ENCODE data around the gene SHOC2. TPM values are rescaled to one million over a fixed set of nuclear protein-coding genes. Genes with fewer than 3 reads are reported as not detected.

Gene SHOC2
- polyA plus RNA-seq, 1 donor = 40.6 TPM

DNA sequence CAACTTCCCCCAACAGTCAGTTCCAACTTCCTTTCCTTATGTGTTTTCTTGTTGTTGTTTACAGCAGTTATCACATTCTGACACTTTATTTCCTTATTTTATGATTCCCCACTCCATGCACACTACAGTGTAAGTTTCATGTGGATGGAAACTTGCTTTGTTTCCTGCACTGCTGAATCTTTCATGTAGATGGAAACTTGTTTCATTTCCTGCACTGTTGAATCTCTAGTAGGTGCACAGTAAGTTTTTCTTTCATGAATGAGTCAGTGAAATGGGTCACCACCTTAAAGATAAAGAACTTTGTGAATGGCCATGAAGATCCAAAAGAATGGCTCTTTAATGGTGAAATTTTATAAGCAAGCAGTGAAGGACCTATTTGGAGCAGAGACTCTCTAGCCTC, 61.4 kb downstream of the SHOC2 start:
- no peak for DNase-seq

DNA sequence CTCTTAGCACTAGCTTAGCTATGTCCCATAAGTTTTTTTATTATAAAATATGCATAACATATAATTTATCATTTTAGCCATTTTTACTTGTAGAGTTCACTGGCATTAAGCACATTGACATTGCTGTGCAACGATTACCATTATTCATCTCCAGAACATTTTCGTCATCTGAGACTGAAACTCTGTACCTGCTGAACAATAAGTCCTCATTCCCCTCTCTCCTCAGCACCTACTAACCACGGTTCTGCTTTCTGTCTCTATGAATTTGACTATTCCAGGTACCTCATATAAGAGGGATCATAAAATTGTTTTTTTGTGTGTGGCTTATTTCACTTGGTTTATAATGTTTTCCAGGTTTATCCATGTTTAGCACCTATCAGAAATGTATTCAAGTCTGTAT, 64.1 kb downstream of the SHOC2 start:
- no peak for DNase-seq

DNA sequence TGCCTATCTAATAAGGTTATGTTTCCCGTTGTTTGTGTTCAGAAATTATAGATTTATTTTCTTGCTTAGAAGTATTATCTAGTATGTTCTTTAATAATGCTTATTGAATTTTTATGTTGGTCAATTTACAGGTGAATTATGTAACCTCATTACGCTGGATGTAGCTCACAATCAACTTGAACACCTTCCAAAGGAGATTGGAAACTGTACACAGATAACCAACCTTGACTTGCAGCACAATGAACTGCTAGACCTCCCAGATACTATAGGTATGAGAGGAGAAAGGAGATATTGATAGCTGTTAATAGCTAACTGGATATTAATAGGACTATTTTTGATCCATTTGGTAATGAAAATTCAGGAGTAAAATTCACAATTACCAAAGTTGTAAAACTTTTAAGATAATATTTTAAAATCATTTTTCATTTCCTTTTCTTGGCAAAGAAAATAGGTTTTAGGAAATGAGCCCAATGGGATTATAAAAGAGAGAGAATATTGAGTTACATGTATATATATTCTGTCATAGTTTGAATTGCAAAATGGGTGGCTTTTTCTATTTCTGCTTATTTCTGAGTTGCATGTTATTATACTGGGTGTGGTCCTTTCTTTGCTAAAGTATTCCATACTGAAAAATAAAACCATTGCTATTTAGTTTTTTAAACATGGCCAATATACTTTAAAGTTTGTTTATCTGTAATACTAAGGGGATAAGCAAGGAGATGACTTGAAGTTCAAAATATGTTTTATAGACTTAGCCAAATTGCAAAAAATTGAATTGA, 66.3 kb downstream of the SHOC2 start:
- no peak for DNase-seq

DNA sequence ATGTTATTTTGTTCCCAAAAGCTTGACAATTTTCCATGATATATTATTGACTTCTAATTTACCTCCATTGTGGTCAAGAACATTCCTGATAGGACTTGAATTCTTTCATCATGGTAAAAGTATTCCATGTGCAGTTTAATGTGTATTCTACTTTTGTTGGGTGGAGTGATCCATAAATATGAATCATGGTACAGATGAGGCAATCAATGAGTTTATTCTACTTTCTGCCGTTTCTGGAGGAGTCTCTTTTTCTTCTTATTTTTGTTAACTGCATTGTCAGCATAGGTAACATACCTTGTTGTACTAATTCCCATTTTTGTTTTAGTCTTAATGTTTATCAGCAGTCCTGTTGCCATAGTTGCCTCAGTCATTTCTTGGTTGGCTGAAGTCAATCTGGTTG, 69.6 kb downstream of the SHOC2 start:
- DNase-seq = no peak

DNA sequence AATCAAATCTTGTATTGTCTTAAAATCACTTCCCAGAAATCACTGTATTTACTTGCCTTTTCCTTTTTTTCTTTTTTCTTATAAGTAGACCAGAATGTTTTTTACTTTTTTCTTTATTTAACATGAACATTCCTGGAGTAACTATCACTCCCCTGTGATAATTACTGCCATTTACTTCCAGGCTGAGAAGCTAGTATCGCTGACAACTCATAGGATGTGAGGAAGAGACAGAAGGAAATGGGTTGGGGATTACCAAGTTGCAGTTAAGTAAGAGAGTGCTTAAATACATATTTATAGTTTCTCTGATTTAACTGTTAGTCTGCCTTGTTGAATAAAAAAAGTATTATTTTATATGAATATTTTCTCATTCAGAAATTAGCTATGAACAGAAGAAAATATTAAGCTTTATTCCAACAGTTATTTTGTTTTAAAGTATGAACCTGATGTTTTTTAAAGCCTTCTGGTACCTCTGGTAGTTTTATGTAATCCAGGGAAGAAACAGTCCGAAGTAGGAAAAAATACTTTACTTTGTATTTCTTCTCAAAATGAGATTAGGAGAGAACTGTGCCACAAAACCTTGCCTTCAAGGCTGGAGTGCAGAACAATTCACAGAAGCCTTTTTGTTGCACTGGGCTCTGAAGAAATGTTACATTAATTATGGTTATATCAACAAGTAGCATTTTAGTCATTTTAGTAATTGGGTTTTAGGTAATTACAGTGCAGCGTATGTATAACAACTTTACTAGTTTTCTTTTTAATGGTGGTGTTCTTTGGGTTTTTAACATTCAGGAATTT, 72.8 kb downstream of the SHOC2 start:
- DNase-seq = no peak

DNA sequence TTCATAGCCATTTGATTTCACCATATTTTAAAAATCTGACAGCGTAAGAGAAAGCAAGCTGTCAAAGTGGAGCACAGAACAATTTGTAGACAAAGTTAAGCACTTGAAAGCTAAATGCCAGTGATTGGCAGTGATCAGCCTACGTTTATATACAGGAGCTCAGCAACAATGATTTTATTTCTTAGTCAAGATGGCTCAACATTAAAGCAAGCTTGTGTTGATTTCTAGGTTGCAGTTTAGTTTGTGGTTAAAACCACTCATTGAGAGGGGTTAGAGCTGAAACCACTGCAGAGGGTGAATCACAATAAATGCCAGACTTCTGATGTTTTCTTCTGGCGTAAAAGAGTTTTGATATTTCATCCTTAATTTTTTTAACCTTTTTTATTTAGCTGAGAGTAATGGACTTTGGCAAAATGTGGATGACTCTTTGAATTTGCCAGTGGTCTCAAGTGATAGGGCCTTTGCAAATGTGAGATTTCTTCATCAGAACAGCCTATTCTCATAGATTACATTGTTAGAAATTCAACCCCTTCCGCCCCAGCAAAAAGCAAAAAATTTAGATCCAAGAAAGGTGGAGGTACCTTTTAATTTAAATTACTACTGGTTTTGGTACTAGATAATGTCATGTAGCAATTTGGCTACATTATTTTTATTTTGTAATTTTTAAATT, 73.8 kb downstream of the SHOC2 start:
- DNase-seq = no peak

DNA sequence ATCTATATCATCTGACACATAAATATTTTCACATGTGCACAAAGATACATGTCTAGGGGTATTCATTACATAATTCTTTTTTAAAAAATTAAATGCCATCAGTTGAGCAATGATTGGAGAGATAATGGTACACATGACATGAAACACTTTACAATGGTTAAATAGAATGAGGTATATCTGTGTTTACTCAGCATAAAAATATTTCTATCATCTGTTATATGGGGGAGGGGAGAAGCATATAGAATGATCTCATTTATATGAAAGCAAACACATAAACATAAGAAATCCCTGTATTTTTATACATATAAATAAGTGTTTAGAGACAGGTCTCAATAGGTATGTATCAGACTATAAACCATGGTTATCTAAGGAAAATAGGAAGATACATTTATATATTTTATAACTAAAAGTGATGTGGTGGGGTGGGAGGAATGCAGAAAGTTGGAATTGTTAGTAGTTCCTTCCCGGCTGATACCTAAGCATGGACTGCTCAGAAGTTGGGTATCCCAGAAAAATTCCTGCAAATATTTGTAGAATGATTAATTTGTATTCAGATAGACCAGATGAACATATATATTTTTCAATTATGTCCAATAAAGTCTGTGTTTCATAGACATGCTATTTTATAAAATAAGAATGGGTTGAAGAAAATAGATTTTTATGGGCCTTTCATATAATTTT, 75.1 kb downstream of the SHOC2 start:
- DNase-seq = no peak

DNA sequence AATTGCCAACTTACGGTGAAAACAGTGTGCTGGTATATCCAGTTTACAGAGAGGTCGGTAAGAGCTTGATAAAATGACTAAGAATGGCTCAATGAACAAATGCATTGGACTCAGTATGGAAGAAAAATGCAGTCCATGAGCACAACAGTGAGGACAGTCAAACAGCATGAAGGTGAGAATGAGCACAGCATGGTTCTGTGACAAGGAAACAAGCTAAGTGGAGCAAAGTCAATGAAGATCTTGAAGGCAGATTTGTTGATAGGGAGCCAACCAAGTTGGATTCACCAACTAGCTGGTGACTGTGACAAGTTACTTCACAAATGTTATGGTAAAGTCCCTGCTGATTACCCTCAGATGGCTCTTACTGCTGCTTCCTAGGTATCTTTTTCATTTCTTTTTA, 75.9 kb downstream of the SHOC2 start:
- DNase-seq = no peak

DNA sequence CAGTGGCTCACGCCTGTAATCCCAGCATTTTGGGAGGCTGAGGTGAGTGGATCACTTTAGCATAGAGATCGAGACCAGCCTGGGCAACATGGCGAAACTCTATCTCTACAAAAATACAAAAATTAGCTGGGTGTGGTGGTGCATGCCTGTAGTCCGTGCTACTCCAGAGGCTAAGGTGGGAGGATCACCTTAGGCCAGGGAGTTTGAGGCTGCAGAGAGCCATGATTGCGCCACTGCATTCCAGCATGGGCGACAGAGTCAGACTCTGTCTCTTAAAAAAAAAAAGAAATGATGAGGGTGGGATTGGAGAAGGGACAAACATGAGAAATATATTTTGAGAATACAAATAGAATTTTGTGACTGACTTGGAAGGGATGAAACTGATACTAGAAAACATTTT, 76.9 kb downstream of the SHOC2 start:
- no peak for DNase-seq

DNA sequence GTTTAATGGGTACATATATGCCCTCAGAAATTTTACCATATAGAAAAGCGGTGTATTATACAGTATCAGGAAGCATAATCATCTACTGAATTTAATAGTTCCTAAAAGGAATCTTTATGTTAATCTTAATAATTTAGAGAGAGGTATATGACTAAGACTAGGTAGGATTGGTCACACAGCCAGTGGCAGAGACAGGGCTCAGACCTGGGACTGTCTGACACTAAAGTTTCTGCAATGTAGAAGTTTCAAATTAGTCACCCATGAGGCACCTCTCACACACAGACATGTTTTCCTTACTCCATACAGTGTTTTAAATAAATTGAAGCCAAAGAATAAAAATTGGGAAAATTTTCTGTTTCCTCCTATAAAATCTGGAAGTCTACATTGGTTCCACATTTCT, 84.6 kb downstream of the SHOC2 start:
- no peak for DNase-seq

DNA sequence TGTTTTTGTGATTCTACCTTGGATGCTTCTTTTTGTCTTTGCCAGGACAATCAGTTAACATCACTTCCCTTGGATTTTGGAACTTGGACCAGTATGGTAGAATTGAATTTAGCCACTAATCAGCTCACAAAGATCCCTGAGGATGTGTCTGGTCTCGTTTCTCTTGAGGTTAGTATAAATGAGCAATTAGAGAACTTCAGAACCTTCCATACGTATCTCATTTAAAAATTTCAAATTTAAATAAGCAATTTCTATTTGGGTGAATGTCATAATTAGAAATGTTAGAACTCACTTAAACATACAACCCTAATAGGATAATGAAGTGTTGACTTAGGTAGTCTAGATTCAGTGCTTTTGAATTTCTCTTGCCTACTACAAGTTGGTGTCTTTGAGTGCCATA, 88.1 kb downstream of the SHOC2 start:
- DNase-seq = no peak

DNA sequence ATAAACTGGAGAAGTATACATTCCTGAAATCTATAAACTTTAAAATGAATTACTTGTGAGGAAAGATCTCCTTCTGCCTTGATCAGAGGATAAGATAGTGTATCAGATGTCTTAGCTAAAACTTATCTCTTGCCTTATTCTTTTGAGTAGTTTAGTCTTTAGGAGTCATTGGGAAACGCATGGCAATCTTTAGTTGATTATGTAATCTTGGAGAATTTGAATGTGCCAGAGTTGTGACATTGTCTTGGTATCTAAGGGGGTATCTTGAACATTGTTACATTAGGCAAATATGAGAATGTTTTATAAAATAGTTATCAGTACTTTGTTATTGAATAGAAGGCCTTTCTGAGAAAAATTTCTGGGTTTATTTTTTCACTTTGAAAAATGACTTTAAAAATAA, 95.8 kb downstream of the SHOC2 start:
- DNase-seq = no peak

DNA sequence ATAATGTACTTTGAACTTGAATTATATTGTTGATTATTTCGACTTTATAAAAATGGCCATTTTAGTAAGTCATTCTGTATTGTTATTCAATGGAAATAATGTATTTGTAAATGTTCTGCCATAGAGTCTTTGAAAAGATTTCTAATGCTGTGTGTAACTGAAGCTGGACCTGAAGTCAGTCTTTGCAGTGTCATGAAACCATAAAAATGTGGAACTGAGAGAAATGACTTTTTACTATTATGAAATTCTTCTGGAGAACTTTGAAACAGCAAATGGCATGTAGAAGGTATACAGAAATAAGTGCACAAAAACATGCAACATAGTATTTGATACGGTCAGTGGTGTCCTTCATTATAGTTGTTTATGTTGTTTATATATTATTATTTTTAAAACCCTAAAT, 97.7 kb downstream of the SHOC2 start:
- no peak for DNase-seq

DNA sequence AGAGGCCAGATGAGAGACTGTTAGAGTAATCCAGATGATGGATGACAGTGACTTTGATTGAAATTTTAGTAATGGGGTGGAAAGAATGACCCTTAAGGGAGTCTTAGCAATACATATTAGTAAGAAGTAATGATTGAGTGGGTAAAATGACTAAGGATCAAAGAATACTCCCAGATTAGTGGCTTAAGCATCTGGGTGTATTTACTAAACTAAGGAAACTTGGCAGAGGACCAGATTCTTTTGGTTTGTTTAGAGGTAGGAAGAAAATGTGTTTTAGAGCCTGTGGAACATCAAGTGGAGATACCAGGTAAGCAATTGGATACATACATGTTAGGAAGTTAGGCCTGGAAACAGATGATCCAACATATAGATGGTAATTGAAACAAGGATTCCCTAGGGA, 98.6 kb downstream of the SHOC2 start:
- no peak for DNase-seq

DNA sequence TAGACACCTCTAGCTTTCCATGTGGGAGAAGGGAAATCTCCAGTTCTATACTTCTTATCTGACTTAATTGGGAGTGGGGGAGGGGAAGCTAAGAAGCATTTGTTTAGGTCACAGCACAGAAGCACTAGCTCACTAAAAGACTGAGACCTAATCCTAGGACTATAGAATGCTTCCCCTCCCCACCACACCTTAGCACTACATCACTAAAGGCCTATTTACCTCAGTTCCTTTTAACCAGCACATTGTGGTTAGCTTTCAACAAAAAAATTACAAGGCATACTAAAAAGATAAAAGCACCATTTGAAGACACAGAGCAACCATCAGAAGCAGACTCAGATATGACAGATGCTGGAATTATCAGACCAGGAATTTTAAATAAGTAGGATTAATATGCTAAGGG, 103.7 kb downstream of the SHOC2 start:
- no peak for DNase-seq

DNA sequence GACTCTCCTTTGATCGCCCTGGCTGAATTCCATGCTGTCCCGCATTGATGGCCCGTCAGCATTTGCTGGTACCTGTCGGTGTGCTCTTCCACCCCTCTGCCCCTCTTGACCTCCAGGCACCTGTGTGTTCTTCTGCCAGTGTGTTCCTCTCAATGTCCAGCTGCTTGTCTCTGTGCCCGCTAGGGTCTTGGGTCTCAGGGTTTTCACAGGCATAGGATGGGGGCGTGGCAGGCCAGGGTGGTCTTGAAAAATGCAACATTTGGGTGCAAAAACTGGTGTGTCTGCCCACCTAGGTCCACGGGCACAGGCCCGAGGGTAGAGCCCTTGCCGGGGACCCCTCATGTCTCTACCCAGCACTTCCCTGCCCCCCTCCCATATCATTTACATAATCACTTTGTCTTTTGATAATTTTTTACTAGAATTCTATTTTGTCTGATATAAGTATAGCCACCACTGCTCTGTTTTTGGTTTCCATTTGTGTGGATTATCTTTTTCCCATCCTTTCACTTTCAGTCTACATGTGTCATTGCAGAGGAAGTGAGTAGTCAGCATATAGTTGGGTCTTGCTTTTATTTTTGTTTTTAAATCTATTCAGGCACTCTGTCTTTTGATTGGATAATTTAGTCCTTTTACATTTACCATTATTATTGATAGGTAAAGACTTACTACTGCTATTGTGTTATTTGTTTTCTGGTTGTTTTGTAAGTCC, 110.8 kb downstream of the SHOC2 start:
- DNase-seq = no peak

DNA sequence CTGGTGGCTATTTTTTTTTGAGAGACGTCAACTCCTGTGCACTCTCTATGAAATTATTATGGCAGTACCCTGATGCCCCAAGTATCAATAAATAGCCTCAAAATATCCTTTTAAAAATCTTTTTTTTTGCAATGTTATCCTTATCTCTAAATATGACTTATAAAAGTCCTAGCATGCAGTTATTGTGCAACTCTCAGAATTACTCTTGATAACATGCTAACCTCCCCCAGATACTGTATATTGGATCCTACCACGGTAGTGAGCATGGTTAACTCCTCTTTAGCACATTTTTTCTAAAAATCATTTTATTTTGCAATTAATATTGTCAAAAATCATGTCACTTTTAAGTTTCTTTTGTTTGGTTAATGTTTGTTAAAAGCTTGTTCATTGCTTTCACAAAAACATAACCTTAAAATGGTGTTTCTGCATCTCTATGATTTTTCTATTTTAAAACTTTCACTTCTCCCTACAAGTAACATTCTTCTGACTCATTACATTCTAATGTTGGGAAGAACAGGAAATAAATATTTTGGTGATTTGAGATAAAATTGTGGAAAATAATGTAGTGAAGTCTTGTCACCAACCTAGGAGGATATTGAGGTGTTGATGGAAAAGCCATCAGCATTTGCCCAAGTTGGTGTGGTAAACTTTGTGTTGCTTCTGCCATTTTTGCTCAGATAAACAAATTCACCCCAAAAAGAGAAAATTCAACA, 115.3 kb downstream of the SHOC2 start:
- DNase-seq = no peak

DNA sequence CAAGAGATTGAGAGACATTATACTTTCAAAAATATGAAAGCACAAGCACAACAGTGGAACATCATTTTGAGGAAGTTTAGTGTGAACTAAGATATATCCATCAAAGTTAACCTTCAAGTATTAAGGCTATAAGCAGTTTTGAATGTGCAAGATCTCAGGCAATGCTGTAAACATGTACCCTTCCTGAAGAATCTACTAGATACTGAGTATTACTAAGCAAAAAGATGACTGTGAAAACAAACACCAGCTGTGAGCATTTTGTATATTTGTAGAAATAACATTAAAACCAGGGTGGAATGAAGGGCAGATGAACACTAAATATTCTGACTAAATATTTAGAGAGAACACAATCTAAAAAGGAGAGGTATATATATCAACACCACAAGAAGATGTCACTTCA, 116.1 kb downstream of the SHOC2 start:
- DNase-seq = no peak

DNA sequence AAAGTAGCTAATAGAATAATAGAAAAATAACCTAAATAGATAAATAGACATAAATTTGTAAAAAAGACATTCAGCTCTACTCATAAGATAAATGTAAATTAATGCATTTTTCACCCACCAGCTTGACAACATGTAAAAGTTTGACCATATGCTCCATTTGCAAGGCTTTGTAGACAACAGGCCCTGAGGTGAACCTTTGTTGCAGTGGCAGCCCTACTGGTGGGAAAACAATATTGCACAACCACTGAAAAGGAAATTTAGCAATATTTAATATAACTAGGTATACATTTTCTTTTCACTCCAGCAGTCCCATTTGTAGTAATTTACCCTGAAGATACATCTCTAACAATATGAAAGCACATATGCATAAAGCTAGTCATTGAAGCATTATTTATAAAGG, 118.5 kb downstream of the SHOC2 start:
- no peak for DNase-seq

DNA sequence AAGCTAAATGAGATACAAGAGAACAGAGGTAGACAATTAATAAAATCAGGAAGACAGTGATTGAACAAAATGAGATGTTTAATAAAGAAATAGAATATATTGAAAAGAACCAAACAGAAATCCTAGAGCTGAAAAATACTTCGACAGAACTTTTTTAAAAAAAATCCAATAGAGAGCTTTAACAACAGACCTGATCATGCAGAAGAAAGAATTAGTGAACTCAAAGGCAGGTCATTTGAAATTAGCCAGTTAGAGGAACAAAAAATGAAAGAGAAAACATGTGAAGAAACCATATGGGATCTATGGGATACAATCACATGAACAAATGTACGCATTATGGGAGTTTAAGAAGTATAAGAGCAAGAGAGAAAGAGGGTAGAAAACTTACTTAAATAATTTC, 120.1 kb downstream of the SHOC2 start:
- DNase-seq = no peak

DNA sequence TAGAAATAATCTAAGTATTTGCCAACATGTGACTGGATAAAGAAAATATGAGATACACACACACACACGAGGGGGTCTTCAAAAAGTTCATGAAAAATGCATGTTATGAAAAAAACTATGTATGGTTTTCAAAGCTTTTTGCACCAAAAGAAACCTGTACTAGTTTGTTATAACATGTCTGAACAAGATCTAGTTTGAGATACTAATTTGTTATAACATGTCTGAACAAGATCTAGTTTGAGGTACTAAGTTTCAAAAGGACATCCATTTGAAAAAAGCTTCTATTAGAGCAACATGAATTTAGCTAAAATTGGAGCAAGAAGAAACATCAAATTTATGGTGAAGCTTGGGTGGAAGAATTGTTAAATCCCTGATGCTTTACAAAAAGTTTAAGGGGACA, 137.6 kb downstream of the SHOC2 start:
- DNase-seq = no peak
